Stimulated activated CD8-positive, alpha-beta memory T cell treated with anti-CD3 and anti-CD28 coated beads, Interleukin-7, amount 100 ng/mL, for 4 hours (primary cell): Measurements from ENCODE around the gene ATXN7.

Source experiments
- DNase-seq, 2 donors: peaks; one replicate each; pipeline ENCODE4 v3.0.0-alpha.2; 2020; ENCODE audit warnings: low read depth in 2 of 2

Gene ATXN7

DNA sequence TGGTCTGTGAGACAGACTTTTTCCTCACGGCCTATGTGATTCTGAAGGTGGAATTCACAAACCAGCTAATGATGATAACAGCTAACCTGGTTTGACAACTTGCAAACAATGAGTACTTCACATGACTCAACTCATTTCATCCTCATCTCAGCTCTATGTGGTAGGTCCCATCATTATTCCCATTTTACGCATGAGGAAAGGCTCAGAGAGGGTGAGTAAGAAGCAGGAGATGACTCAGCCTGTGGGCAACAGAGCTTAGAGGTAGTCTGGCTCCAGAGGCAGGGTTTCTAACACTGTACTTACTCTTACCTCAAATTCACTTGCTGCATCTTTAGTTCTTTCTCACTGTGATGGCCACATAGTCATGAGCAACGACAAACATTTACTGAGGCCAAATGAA lies 185.5 kb downstream of the ATXN7 start:
- no peak for DNase-seq

DNA sequence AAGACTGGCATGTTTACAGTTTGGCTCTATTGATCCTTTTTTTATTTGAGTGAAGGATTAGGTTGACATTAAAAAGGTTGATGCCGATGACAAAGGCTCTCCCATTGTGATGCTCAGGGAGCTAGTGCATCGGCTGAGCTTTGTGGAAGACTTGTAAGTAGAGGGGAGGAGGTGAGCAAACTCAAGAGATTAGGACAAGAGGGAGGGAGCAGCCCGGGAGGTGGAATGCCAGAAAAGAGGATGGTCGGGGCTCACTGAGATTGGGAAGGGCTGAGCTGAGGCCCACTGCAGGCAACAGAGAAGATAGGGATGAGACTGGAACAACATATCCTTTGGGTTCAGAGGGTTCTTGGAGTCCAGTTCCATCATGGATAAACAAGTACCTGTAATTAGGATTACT lies 186.2 kb downstream of the ATXN7 start:
- no peak for DNase-seq
